GM12864 (cell line): ENCODE data around the gene CLDN1.

Experiments
- DNase-seq: peaks from one replicate; pipeline ENCODE4 v3.0.0-alpha.2; 2011; ENCODE audit warnings: low read depth
- H3K4me3 ChIP-seq: 2 replicates; pipeline ENCODE4 v1.5.1; 2011; ENCODE audit warnings: mild to moderate bottlenecking, low read depth, low read length, control low read depth
- TF ChIP-seq, protein P1 (sequence below): IDR thresholded peaks from 2 replicates; pipeline ENCODE4 v1.5.1; 2011; ENCODE audit warnings: low read depth, mild to moderate bottlenecking, moderate library complexity, low read length, control low read depth, inconsistent platforms; ENCODE audit errors: missing control alignments

Gene CLDN1

GRCh38 chr3:190301591-190301990, 20.7 kb downstream of the CLDN1 start:
- no peak for DNase-seq
- no peak overlapping the region for H3K4me3 ChIP-seq
- TF ChIP-seq, protein P1, sequence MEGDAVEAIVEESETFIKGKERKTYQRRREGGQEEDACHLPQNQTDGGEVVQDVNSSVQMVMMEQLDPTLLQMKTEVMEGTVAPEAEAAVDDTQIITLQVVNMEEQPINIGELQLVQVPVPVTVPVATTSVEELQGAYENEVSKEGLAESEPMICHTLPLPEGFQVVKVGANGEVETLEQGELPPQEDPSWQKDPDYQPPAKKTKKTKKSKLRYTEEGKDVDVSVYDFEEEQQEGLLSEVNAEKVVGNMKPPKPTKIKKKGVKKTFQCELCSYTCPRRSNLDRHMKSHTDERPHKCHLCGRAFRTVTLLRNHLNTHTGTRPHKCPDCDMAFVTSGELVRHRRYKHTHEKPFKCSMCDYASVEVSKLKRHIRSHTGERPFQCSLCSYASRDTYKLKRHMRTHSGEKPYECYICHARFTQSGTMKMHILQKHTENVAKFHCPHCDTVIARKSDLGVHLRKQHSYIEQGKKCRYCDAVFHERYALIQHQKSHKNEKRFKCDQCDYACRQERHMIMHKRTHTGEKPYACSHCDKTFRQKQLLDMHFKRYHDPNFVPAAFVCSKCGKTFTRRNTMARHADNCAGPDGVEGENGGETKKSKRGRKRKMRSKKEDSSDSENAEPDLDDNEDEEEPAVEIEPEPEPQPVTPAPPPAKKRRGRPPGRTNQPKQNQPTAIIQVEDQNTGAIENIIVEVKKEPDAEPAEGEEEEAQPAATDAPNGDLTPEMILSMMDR: no peak

GRCh38 chr3:190299969-190300368, 22.3 kb downstream of the CLDN1 start:
- TF ChIP-seq, protein P1: no peak
- DNase-seq: no peak
- H3K4me3 ChIP-seq: no peak overlapping the region

DNA sequence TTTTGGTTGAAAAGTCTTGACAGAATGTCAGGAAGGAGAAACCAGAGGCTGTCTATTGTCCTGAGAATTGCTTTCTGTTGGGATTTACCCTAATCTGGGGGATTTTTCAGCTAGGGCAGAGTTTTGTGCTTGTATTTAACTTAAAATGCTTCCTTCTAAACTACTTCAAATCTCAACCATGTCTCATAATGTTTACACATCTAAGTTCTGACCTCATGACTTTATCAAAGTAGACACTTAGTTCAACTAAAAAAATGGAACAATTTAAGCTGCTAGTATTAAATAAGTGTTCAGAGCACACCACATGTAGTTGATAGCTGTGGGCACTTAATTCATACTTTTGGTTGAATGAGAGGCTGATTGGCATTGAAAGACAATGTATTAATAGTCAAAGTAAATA, 28.2 kb downstream of the CLDN1 start:
- no peak for DNase-seq
- no peak overlapping the region for H3K4me3 ChIP-seq
- TF ChIP-seq, protein P1: no peak

DNA sequence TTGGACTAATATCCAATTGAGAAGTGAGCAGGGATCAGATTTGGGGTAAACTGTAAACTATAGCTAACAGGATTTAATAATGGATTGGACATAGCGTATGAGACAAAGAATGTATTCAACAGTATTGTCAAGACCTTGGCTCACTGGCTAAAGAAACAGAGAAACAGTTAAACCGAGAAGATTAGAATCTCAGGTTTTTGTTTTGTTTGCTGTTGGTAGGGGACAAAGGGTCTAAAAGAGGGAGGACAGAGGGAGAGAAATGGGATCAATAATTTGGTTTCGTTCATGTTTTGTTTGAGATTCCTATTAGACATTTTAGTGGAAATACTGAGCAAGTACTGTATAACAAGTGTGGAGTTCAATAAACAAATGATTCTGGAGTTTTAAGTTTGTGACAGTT, 28.6 kb downstream of the CLDN1 start:
- H3K4me3 ChIP-seq: no peak overlapping the region
- DNase-seq: no peak
- TF ChIP-seq, protein P1: no peak

GRCh38 chr3:190291994-190292584, 30.2 kb downstream of the CLDN1 start:
- TF ChIP-seq, protein P1: no peak
- DNase-seq: no peak
- no peak overlapping the region for H3K4me3 ChIP-seq

- no peak overlapping the region for H3K4me3 ChIP-seq
- DNase-seq: no peak
- TF ChIP-seq, protein P1: no peak
Observed at GRCh38 chr3:190289989-190290388, 32.3 kb downstream of the CLDN1 start.

GRCh38 chr3:190288836-190289235, 33.4 kb downstream of the CLDN1 start:
- TF ChIP-seq, protein P1: no peak
- H3K4me3 ChIP-seq: no peak overlapping the region
- no peak for DNase-seq
